HG03066 (cell line): ENCODE data around the gene TTC21B.

ENCODE experiments used
- ATAC-seq: cut with Tn5 transposase; IDR thresholded peaks from one replicate; pipeline ENCODE4 v1.9.1; 2021; ENCODE audit warnings: low read depth; ENCODE audit not compliant: unreplicated experiment

The TTC21B gene

DNA sequence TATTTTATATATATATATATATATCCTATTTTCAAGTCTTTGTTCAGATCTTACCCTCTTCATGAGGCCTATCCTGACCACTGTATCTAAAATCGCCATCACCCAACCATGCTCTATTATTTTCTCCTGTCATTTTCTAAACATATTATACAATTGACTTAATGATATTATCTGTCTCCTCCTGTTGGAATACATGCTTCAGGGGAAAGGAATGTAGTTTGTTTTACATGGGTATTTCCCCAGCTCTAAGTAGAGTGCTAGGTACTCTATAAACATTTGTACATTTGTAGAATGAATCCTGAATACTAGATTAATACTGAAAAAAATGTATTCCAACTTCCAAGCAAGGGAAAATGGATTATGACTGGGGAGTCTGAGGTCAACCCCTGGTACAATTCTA, 26.2 kb downstream of the TTC21B start:
- ATAC-seq = no peak

DNA sequence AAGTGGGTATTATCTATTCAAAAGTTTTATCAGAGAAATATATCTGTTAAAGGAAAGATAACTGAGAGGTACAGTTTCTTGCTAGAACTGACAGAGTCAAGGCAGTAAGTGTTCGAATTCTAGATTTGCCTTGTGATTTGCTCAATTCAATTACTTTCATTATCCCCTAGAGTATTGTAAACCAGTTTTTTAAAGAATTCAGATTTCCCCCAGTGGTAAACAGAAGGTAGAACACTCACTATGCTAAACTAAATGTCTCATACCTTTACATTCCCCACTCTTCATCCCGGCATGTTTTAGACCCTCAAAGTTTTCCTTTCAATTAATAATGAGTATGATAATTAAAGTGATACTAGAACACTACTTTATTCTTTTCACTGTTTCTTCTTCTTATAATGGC, 28.6 kb downstream of the TTC21B start:
- no peak for ATAC-seq

DNA sequence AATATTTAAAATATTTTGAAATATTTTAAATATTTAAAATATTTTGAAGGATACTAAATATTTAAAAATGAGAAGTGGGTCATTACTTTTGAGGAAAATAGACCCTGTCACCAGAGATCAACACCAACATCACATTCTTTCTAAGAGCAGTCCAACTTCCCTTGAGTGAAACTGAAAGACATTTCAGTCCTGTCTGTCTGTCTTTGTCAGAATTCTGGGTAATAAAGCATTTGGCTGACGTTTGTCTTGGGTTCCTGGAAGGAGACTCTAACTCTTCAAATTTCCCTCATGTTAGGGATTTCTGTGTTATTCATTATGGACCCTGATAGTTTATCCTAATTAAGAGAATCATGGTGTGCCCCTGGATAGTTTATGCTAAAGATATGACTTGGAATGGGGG, 32.8 kb downstream of the TTC21B start:
- ATAC-seq = no peak

DNA sequence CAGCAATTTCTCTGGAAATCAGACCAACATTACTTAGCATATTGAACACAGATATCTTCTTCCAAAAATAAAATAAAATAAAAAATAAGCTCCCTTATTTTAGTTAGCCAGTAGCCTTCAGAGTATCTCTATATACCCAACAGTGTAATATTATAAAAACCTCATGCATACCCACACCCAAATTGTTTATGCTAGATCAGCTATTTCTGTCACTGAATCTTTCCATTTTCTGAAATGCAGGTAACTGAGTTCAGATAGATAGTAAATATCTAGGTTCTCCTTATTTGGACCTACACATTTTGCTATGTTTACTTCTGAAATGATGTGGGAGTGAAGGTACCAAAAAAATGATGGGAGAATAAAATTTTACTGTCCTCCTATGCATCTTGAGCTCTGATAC, 39.9 kb downstream of the TTC21B start:
- ATAC-seq = no peak

DNA sequence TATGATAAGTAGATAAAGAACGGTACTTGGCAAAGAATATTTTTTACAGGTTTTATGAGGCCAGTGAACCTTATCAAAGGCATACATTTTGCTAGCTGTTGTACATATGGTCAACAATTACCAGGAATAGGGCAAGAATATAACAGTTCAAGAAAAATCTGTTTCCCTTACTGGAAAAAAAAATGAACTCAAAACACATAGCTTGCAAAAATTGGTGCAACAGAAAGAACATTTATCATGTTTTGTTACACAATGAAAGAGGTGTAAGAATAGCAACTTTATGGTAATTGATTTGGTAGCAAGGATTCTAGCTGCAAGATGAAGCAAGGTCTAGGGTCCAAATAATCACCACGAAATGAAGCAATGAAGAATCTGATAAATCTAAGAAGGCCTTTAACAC, 41.6 kb downstream of the TTC21B start:
- no peak for ATAC-seq

DNA sequence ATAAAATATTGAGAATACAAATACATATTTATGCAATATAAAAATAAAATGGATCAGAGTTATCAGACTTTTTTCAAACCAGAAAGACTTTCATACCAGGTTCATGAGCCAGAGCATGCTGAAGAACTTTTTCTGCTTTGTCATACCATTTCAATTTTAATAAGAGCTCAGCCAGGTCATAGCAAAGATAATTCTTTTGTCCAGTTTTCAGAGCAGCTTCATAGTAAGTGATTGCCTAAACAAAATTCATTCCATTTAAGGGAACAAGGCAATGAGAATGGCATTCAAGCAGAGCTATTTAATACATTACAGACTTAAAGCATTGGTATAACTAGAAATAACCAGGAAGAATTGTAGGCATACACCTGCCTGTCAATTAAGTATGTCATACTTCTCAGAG, 42.3 kb downstream of the TTC21B start:
- ATAC-seq = no peak

DNA sequence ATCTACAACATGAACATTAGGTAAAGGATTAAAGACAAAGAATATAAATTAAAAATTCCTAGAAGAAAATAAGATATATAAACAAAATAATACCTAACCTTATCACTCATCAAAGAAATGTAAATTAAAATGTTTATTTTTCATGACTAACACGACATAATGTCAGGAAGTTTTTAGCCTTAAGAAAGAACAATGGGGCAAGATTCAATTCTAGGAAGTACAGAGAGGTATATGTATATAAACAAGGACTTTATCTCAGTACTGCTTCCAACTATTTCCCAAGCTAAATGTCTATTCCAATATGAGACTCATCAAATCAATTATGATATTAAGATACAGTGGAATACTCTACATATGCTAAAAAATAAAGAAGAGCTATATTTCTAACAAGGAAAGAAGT, 44.1 kb downstream of the TTC21B start:
- ATAC-seq = no peak

DNA sequence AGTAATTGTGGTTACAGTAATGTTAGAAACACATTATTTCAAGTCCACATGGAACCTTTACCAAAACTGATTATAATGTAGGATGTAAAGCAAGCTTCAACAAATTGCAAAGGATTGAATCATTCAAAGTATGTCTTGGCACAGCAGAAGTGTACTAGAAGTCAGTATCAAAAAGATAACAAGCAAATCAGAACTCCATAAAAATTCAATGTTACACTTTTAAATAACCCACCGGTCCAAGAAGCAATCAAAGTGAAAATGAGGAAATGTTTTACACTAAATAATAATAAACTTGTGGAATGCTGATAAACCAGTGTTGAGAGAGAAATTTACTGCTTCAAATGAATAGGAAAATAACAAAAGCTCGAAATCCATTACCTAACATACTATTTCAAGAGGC, 47.7 kb downstream of the TTC21B start:
- no peak for ATAC-seq

DNA sequence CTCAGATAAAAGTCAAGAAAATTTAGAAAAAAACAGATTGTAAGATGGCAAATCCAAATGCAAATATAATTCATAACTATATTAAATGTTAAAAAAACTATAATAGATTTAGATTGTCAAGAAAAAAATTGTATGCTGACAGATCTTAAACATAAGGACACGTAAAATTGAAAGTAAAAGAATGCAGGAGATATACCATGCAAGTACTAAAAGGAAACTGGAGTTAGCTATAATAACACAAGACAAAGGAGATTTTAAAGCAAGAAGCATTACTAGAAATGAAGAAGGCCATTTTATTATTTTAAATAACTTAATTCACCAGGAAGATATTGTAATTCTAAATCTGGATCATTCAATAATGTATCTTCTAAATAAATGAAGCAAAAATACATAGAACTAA, 48.3 kb downstream of the TTC21B start:
- no peak for ATAC-seq

DNA sequence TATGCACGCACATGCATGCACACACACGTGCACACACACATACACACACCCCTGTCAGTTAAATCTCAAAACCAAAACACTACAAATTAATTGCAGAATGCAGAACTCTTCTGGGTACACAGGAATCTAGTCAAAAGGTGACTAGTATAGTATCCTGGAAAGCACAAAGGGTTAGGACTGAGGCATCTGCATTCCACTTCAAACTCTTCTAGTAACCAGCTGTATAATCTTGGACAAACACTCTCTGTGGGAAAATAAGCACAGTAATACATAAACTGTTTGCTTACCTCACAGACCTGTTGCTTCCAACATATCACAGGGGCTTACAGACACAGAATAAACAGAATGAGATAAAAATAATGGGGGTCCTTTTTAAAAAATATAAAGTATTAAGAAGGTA, 49.1 kb downstream of the TTC21B start:
- no peak for ATAC-seq

DNA sequence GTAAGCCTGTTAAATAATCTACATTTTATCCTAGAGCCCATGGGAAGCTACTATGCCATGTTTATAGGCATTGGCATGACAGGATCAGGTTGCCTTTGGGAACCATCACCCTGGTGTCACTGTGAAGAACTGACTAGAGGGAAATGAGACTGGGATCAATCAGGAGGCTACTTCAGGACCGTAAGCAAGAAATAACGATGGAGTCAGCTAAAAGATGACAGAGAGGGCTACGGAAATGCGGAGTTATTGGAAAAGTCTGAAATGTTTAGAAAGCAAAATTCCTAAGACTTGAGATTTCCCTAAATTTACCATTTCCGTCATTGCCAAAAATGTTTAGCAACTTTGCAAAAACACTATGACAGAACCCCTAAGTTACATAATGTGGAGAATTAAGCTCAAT, 50.2 kb downstream of the TTC21B start:
- no peak for ATAC-seq

DNA sequence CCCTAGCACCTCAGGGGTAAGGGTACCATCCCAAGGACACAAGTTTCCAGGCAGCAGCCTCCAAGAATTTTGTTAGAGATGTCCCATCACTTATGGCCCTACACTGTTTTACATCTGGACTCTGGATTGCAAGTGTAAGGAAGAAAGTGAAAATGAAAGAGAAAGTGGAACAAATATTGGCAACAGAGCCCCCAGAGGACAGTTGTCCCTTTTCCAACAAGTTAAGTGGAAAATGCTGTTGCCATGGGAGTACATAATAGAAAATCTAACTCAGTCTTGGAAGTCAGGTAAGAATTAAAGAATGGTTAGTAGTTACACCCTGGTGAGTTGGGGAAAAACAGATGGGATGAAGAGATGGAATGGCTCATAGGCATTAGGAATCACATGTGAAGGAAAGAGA, 50.6 kb downstream of the TTC21B start:
- no peak for ATAC-seq

DNA sequence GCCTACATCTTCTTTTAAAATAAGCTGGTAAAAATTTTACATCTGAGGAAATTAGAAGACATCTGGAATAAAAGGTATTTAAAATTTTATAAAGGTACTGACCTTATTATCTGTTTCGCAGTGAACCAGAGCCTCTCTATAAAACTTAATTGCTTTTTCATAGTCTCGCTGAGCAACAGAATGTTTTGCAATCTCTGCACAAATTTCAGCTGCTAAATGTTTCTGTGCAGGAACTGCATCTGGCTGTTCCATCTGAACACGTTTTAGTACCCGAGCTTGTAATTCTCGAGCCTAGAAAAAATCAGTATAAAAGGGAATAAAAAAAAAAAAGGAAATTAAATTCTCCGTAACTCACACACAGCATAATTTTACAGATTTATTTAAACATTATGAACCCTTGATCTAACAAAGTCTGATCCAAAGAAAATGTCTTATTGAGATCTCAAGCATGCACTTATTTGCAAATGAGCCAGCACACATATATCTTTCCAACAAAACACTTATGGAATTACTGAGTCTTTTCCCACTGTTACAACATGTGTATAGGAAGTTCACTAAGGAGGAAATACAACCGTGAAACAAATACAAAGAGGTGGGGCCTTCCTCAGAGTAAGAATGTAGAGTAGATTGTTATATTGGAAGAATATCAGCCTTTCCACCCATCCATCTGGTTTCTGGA, 51.8 kb downstream of the TTC21B start:
- ATAC-seq = no peak

DNA sequence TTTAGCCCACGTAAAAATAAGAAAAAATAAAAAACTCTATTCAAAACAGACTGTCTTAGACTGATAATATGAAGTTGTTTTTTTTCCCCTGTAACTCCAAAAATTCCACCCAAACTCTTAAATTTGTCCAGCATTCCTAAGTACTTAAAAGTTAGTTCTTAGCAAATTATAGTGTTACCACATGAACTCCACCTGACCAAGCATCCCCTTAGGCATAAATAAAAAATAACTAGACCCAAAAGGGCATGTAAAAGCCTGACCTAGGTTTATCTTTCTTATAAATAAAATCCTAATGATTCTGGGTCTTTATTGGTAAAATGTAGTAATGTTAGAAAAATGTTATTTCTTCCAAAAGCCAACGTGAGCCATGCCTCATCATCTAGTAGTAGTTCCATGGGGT, 54.3 kb downstream of the TTC21B start:
- no peak for ATAC-seq

DNA sequence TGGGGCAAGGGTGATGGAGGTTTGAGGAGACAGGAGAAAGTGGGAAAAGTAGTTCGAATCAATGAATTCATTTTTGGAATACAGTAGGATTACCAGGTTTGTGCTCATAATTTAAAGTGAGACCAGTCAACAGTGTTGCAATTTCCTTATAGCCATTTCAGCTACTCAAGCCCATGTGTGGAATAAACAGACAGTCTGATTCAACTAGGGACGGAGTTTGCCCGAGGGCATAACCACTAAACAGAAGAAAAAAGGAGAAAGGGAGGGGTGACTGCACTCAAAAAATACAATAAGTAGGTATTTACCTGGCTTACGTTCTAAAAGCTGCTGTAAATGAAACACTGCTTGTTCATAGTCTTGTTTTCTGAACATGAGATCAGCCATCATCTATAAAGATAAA, 55.2 kb downstream of the TTC21B start:
- no peak for ATAC-seq

DNA sequence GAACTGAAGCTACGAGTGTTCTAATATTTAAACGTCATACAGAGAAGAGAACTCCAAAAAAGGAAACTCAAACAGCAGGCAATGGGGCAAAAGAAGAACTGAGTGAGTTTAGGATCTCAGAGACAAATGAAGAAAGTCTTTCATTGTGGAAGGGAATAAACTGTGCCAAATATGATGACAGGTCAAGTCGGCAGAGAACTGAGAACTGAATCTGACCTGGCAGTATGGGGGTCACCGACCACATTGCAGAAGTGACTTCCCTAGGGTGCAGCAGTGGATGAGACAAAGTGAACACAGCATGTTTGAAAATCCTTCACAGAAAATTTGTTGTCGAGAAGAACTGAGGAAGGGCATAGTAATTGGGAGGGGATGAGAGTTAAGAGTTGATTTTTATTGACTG, 55.9 kb downstream of the TTC21B start:
- no peak for ATAC-seq

DNA sequence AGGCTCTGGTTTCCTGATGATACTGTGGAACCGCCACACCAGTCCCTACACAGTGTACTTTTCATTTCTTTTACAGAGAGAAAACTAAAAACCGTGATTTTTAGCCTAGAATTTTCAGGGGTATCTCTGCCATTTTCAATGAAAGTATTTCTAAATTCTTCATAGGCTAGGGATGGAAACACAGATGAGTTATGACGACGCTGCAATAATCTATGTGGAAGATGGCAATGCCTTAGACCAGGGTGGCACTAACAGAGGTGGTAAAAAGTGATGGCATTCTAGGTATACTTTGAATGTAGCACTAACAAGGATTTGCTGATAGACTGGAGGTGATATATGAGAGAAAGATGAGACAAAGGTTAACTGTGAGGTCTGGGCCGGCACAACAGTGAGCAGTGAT, 56.5 kb downstream of the TTC21B start:
- ATAC-seq = no peak

DNA sequence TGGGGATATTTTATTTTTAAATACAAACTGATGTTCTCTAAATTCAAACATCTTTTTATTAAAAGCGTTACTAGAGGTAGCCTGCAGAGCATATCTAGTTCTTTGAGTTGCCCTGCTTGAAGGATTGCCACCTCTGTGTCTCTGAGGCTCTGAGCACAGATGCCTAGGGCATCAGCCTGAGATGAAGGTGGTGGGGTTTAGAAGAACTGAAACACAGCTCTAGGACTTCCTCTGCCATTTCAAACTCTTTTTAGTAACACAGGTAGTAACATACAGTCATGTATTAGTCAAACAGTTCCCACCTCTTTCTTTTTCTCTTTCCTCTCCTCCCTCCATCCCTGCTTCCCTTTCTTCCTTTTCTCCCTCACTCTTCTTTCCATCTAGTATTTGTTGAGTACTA, 57.6 kb downstream of the TTC21B start:
- ATAC-seq = peak; percentile 72

DNA sequence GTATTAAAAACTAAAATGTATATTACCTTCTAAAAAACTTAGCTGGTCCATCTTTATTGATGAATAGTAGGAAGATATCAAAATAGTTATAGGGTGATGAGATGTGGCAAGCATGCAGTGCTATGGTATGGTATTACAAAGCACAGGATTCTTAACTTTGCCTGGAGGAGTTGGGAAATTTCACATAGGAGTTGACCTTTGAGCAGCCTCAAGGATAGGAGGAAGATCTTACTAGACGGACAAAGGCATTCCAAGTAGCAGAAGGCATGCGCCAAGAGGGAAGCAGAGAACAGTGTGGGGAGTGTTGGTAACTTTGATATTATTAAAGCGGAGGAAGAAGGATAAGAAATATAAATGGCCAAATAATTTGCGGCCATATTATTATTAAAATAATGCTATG, 60.0 kb downstream of the TTC21B start:
- no peak for ATAC-seq

DNA sequence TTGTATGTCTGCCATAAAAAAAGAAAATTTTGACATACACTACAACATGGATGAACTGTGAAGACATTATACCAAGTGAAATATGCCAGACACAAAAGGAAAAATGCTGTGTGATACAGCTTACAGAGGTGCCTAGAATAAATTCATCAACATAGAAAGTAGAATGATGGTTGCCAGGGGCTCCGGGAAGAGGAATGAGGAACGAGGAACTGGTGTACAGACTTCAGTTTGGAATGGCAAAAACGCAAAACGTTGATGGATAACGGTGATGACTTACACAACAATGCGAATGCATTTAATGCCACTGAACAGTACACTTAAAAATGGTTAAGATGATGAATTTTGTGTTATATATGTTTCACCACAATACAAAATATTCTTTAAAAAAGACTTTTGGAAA, 61.0 kb downstream of the TTC21B start:
- ATAC-seq = no peak

DNA sequence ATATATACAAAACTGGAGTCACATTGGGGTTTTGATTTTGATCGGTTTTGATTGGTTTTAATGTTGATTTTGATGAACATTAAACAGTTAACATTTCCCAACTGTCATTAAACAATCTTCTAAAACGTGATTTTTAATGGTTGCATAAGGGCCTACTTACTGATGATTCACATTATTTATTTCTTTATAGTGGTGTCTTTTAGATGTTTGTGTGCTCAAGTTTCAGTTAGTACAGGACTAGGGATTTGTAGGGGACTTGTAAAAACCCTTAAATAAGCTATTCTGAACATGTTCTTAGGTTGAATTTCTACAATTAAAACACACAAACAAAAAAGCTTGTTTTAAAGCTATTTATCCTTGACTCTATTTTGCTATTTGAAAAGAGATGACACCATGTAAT, 61.6 kb downstream of the TTC21B start:
- no peak for ATAC-seq

DNA sequence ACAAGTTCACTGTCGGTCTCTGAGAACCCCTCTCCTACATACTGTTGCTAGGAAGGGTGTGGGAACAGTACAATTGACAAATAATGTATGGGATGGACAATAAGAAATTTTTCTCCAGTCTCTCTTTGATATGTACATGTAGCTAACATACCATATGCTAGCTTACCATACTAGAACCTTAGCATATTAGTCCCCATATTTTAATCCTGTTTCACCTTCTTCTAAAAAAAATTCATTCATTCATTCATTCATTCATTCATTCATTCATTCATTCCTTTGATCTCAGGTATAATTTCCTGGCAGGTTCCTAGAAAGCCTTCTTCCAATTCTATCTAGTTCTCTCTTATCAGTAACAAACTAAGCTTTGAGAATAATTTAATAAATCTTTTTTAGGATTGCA, 62.2 kb downstream of the TTC21B start:
- no peak for ATAC-seq

DNA sequence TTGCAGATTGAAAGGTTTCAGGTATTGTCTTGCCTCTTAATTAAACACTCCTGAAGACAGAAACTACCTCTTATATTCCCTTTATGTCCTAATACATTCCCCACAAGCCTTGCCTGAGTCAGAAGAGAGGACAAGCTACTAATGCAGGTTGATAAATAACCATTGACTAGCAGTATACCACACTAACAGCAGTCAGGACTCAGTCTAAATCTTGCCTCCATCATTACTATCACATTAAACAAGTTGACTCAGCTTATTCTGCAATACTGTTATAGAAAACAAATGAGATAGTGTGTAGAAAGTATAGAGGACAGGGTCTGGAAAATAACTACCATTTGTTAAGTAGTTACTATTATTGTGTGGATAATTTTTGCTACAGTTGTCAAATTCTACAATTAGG, 63.8 kb downstream of the TTC21B start:
- no peak for ATAC-seq
